Spinal cord (tissue), 10 donors: ENCODE measurements around the gene ISCU. TPM values are rescaled to one million over a fixed set of nuclear protein-coding genes. Genes with fewer than 3 reads are reported as not detected.

Experiments
- DNase-seq, 6 donors: peaks; one replicate each; pipeline versions ENCODE4 v3.0.0 to v3.0.0-alpha.2; 2013 to 2015; ENCODE audit warnings: low spot score in 6 of 6, low read depth in 4 of 6
- H3K27ac ChIP-seq: one replicate; pipeline ENCODE4 v1.5.1; 2013; ENCODE audit warnings: low read depth, low read length, control low read depth
- H3K27me3 ChIP-seq: one replicate; pipeline ENCODE4 v1.6.1; 2013; ENCODE audit warnings: low read length; ENCODE audit not compliant: control insufficient read depth, insufficient read depth
- H3K36me3 ChIP-seq: one replicate; pipeline ENCODE4 v1.6.1; 2013; ENCODE audit warnings: low read length; ENCODE audit not compliant: control insufficient read depth, insufficient read depth
- H3K4me1 ChIP-seq: one replicate; pipeline ENCODE4 v1.6.1; 2013; ENCODE audit warnings: low read length; ENCODE audit not compliant: control insufficient read depth, insufficient read depth
- H3K4me3 ChIP-seq: one replicate; pipeline ENCODE4 v1.5.1; 2013; ENCODE audit warnings: low read depth, low read length, control low read depth
- H3K9me3 ChIP-seq: one replicate; pipeline ENCODE4 v1.6.1; 2013; ENCODE audit warnings: low read length; ENCODE audit not compliant: control insufficient read depth, insufficient read depth
- WGBS: methylation state at CpG from one replicate; pipeline ENCODE4 v1.1.5; 2013; ENCODE audit warnings: missing lambda C conversion rate; ENCODE audit not compliant: insufficient coverage; 5-methylcytosine and 5-hydroxymethylcytosine counted together
- polyA plus RNA-seq, 2 donors: library from polyadenylated mRNA; unstranded; fragments of 120-200 nt; gene quantifications; one replicate each; pipeline ENCODE4 v1.2.1, GENCODE V29; 2013; ENCODE audit not compliant: insufficient read length in 2 of 2
- total RNA-seq, 2 donors: library from RNA; depleted of rRNA in 1 of 2; stranded (reverse); fragments of 120-200 nt in 1 of 2; fragments of >200 nt in 1 of 2; gene quantifications; one replicate each; pipeline versions ENCODE4 v1.2.3 to v1.2.4, GENCODE V29; 2013 to 2014
- donor health status: healthy.

The ISCU gene
- total and polyA plus RNA-seq, 4 donors: 90.9 to 112 (median 108) TPM

GRCh38 chr12:108518716-108519496 lies 43.5 kb upstream of the ISCU start:
- no peak overlapping the region for H3K27ac ChIP-seq
- no peaks in the 10 kb centered on the region for H3K27me3 ChIP-seq
- WGBS: 93% methylated on average over 35 of the region's 39 CpGs
- DNase-seq: no peak
- H3K36me3 ChIP-seq: peaks cover 59% of the 10 kb centered on the region
- H3K9me3 ChIP-seq: no peaks in the 10 kb centered on the region
- no peak overlapping the region for H3K4me3 ChIP-seq
- peaks cover 21% of the 10 kb centered on the region for H3K4me1 ChIP-seq

- peak in 2 of 6 donors; percentile 17 to 66 for DNase-seq
- peaks cover 65% of the 10 kb centered on the region for H3K36me3 ChIP-seq
- WGBS: 54% methylated on average over 3 of the region's 4 CpGs
- no peak overlapping the region for H3K27ac ChIP-seq
- peaks cover 19% of the 10 kb centered on the region for H3K4me1 ChIP-seq
- no peak overlapping the region for H3K4me3 ChIP-seq
- no peaks in the 10 kb centered on the region for H3K27me3 ChIP-seq
- H3K9me3 ChIP-seq: no peaks in the 10 kb centered on the region
Measured at GRCh38 chr12:108519558-108519957, 42.8 kb upstream of the ISCU start.

- 88% methylated on average over 10 of the region's 14 CpGs for WGBS
- H3K4me3 ChIP-seq: no peak overlapping the region
Measured at GRCh38 chr12:108523365-108523764, 39.0 kb upstream of the ISCU start.

GRCh38 chr12:108525681-108526080 lies 36.7 kb upstream of the ISCU start:
- no peak overlapping the region for H3K4me3 ChIP-seq
- H3K4me1 ChIP-seq: no peaks in the 10 kb centered on the region
- H3K9me3 ChIP-seq: no peaks in the 10 kb centered on the region
- peaks cover 82% of the 10 kb centered on the region for H3K36me3 ChIP-seq
- 64% methylated on average over 5 of the region's 5 CpGs for WGBS
- DNase-seq: no peak
- H3K27me3 ChIP-seq: no peaks in the 10 kb centered on the region
- H3K27ac ChIP-seq: no peak overlapping the region

More at GRCh38 chr12:108523365-108523764, 39.0 kb upstream of the ISCU start:
- H3K4me1 ChIP-seq: no peaks in the 10 kb centered on the region
- no peak overlapping the region for H3K27ac ChIP-seq
- no peaks in the 10 kb centered on the region for H3K27me3 ChIP-seq
- H3K9me3 ChIP-seq: no peaks in the 10 kb centered on the region
- peaks cover 83% of the 10 kb centered on the region for H3K36me3 ChIP-seq
- no peak for DNase-seq

- H3K27ac ChIP-seq: no peak overlapping the region
- no peaks in the 10 kb centered on the region for H3K4me1 ChIP-seq
- H3K27me3 ChIP-seq: no peaks in the 10 kb centered on the region
- H3K4me3 ChIP-seq: no peak overlapping the region
- no peak for DNase-seq
- peaks cover 79% of the 10 kb centered on the region for H3K36me3 ChIP-seq
- WGBS: 36% methylated on average over 9 of the region's 10 CpGs
- H3K9me3 ChIP-seq: no peaks in the 10 kb centered on the region
Measured at GRCh38 chr12:108526482-108527165, 35.8 kb upstream of the ISCU start.

- DNase-seq: no peak
- Histone ChIP-seq H3K27me3 (no peaks in the 10 kb centered on the region), H3K27ac (no peak overlapping the region), H3K9me3 (no peaks in the 10 kb centered on the region), H3K4me1 (no peaks in the 10 kb centered on the region), H3K4me3 (no peak overlapping the region), H3K36me3 (peaks cover 80% of the 10 kb centered on the region)
- WGBS: 56% methylated on average over 6 of the region's 6 CpGs
Measured at GRCh38 chr12:108527166-108527496, 35.3 kb upstream of the ISCU start.

- 100% methylated on average over 3 of the region's 9 CpGs for WGBS
- Histone ChIP-seq H3K4me1 (no peaks in the 10 kb centered on the region), H3K36me3 (peaks cover 63% of the 10 kb centered on the region), H3K27ac (no peak overlapping the region), H3K9me3 (no peaks in the 10 kb centered on the region), H3K27me3 (no peaks in the 10 kb centered on the region), H3K4me3 (no peak overlapping the region)
- no peak for DNase-seq
Measured at GRCh38 chr12:108530161-108530560, 32.2 kb upstream of the ISCU start.

- DNase-seq: peak in 1 of 6 donors; percentile 32
- Histone ChIP-seq H3K27ac (no peak overlapping the region), H3K4me3 (no peak overlapping the region), H3K4me1 (no peaks in the 10 kb centered on the region), H3K27me3 (no peaks in the 10 kb centered on the region), H3K36me3 (peaks cover 55% of the 10 kb centered on the region), H3K9me3 (no peaks in the 10 kb centered on the region)
- 96% methylated on average over 9 of the region's 15 CpGs for WGBS
Measured at GRCh38 chr12:108531929-108532848, 30.2 kb upstream of the ISCU start.

- no peaks in the 10 kb centered on the region for H3K27me3 ChIP-seq
- WGBS: 100% methylated on average over 1 of the region's 6 CpGs
Measured at GRCh38 chr12:108538146-108538545, 24.2 kb upstream of the ISCU start.

More at GRCh38 chr12:108538146-108538545, 24.2 kb upstream of the ISCU start:
- no peak for DNase-seq
- peaks cover 15% of the 10 kb centered on the region for H3K36me3 ChIP-seq
- H3K4me3 ChIP-seq: no peak overlapping the region
- no peaks in the 10 kb centered on the region for H3K4me1 ChIP-seq
- no peak overlapping the region for H3K27ac ChIP-seq
- no peaks in the 10 kb centered on the region for H3K9me3 ChIP-seq
